HUES6 (cell line): ENCODE measurements around the gene PSMD12.
A peak's percentile ranks its signal among the peaks of the same experiment; 100 is the strongest.

Experiments
- H3K27ac ChIP-seq: 2 replicates; pipeline ENCODE4 v1.7.0; 2013; ENCODE audit warnings: low read depth, mild to moderate bottlenecking, low read length, inconsistent platforms
- H3K27me3 ChIP-seq: 2 replicates; pipeline ENCODE4 v1.6.1; 2013; ENCODE audit warnings: low read length; ENCODE audit not compliant: control insufficient read depth, insufficient read depth
- H3K36me3 ChIP-seq: 2 replicates; pipeline ENCODE4 v1.6.1; 2013; ENCODE audit warnings: low read length; ENCODE audit not compliant: control insufficient read depth, insufficient read depth
- H3K4me1 ChIP-seq: 2 replicates; pipeline ENCODE4 v1.6.1; 2013; ENCODE audit warnings: low read length; ENCODE audit not compliant: control insufficient read depth, insufficient read depth
- H3K4me3 ChIP-seq: 2 replicates; pipeline ENCODE4 v1.5.1; 2013; ENCODE audit warnings: low read depth, low read length
- H3K9ac ChIP-seq: one replicate; pipeline ENCODE4 v1.6.1; 2013; ENCODE audit warnings: mild to moderate bottlenecking, low read length
- H3K9me3 ChIP-seq: 2 replicates; pipeline ENCODE4 v1.6.1; 2013; ENCODE audit warnings: low read depth, low read length; ENCODE audit not compliant: control insufficient read depth, insufficient read depth

PSMD12 gene

GRCh38 chr17:67375054-67375427 lies 8.7 kb upstream of the PSMD12 start:
- Histone ChIP-seq H3K4me3 (no peak overlapping the region), H3K4me1 (peaks cover 15% of the 10 kb centered on the region), H3K27me3 (no peaks in the 10 kb centered on the region), H3K36me3 (no peaks in the 10 kb centered on the region; the same call in 1 of the 2 replicates), H3K27ac (no peak overlapping the region), H3K9me3 (no peaks in the 10 kb centered on the region), H3K9ac (no peak overlapping the region)

- Histone ChIP-seq H3K27ac (no peak overlapping the region), H3K36me3 (no peaks in the 10 kb centered on the region; the same call in 1 of the 2 replicates), H3K4me1 (peaks cover 14% of the 10 kb centered on the region), H3K9ac (no peak overlapping the region), H3K27me3 (no peaks in the 10 kb centered on the region), H3K4me3 (no peak overlapping the region), H3K9me3 (no peaks in the 10 kb centered on the region)
These were observed 8.1 kb upstream of the PSMD12 start for GRCh38 chr17:67374329-67375053.

DNA sequence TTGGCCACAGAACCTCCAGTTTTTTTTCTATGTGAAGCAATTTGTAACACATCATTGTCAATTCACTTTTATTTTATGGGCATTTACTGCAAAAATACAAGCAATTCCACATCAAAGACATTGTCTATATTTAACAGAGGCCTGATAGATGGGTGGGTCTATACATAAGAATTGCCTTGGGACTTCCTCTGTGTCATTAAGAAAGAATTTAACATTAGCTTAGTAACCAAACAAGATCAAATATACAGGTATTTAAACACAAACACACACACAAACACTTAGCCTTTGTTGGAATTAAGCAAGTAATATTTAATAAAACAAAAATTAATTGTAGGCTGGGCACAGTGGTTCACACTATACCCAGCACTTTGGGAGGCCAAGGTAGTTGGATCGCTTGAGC lies 6.4 kb upstream of the PSMD12 start:
- Histone ChIP-seq H3K27ac (no peak overlapping the region), H3K36me3 (no peaks in the 10 kb centered on the region), H3K9ac (no peak overlapping the region), H3K9me3 (no peaks in the 10 kb centered on the region), H3K4me3 (no peak overlapping the region), H3K4me1 (peaks cover 8% of the 10 kb centered on the region), H3K27me3 (no peaks in the 10 kb centered on the region)

DNA sequence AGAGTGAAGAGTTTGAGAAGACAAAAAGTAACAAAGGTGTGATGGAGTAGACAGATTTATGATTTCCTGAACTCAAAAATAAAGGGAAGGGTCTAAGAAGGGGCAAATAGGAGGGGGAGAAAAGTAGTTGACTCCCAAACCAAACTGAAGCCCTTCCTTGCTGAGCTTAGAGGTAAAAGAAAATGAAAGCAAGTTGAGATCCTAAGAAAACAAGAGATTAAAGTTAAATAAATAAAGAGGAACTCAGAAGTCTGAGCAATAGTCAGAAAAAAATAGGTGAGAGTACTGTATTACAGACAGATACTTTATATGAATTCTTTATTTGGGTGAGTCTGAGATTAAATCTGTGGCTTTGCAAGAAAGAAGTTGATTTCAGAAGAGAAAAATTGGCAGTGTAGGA lies 3.3 kb upstream of the PSMD12 start:
- Histone ChIP-seq H3K27ac (no peak overlapping the region), H3K9ac (no peak overlapping the region), H3K27me3 (no peaks in the 10 kb centered on the region), H3K4me3 (no peak overlapping the region), H3K4me1 (no peaks in the 10 kb centered on the region), H3K36me3 (no peaks in the 10 kb centered on the region), H3K9me3 (no peaks in the 10 kb centered on the region)

DNA sequence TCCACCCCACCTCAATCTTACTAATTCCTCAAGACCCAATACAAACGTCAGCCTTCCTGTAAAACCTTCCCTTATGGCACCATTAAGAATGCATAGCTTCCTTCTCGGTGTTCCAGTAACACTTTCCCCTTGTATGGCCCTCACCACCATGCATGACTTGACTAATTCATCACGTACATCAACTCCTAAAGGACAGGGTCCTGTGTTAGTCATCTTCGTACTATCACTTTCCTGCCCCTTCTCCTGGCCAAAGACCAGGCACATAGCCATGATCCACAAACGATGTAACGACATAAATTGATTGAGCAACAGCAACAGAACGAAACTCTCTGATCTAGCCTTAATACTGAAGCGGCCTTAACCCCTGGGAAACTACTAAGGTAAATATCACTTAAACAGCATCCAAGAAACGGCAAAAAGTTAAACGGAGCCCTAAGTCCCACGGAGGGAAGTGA lies 612 bp downstream of the PSMD12 start:
- Histone ChIP-seq H3K27ac (peak overlapping the region; percentile 83), H3K9me3 (no peaks in the 10 kb centered on the region), H3K27me3 (no peaks in the 10 kb centered on the region), H3K4me3 (peak overlapping the region; percentile 77), H3K4me1 (no peaks in the 10 kb centered on the region), H3K9ac (peak overlapping the region; percentile 99), H3K36me3 (peaks cover 11% of the 10 kb centered on the region)

DNA sequence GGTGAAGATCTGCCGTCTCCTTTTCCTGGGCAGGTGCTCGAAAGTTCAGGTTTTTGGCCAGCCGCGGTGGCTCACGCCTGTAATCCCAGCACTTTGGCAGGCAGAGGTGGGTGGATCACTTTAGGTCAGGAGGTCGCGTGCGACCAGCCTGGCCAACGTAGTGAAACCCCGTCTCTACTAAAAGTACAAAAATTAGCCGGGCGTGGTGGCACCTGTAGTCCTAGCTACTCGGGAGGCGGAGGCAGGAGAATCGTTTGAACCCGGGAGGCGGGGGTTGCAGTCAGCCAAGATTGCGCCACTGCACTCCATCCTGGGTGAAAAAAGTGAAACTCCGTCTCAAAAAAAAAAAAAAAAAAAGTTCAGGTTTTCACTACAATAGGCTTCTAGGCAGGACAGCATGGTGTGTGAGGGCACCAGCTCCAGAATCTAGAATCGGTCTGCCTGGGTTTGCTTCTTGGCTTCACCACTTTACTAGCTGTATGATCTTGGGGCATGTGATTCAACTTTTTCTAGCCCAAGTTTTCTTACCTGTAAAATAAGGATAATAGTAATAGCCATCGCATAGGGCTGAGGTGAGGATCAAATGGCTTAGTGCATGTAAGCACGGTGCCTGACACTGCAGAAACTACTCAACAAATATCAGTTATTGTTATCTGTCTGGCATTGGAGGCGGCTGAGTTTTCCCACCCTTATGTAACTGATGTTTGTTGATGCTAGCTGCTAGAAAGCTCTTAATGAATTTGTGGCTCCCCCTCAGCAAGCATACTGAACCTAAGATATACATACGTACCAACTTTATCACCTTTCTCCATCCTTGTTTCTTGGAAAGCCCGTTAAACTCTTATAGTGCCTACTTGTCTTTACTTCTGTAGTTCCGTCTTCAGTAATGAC lies 1.3 kb downstream of the PSMD12 start:
- Histone ChIP-seq H3K4me1 (no peaks in the 10 kb centered on the region), H3K9me3 (no peaks in the 10 kb centered on the region), H3K27me3 (no peaks in the 10 kb centered on the region), H3K36me3 (peaks cover 17% of the 10 kb centered on the region), H3K27ac (no peak overlapping the region; the same call in 1 of the 2 replicates), H3K9ac (peak overlapping the region; percentile 99), H3K4me3 (peak overlapping the region; percentile 77)

- Histone ChIP-seq H3K36me3 (peaks cover 31% of the 10 kb centered on the region), H3K4me3 (no peak overlapping the region), H3K4me1 (no peaks in the 10 kb centered on the region), H3K27me3 (no peaks in the 10 kb centered on the region), H3K27ac (no peak overlapping the region), H3K9ac (no peak overlapping the region), H3K9me3 (no peaks in the 10 kb centered on the region)
These were observed 4.2 kb downstream of the PSMD12 start for GRCh38 chr17:67362173-67362572.

GRCh38 chr17:67360880-67361279 lies 5.5 kb downstream of the PSMD12 start:
- no peaks in the 10 kb centered on the region for H3K27me3 ChIP-seq
- no peak overlapping the region for H3K27ac ChIP-seq
- H3K4me1 ChIP-seq, result no peaks in the 10 kb centered on the region
- H3K4me3 ChIP-seq, result no peak overlapping the region
- H3K9ac ChIP-seq, result no peak overlapping the region
- H3K9me3 ChIP-seq, result no peaks in the 10 kb centered on the region
- H3K36me3 ChIP-seq, result peaks cover 41% of the 10 kb centered on the region

- Histone ChIP-seq H3K27ac (no peak overlapping the region), H3K4me1 (no peaks in the 10 kb centered on the region)
These were observed 6.2 kb downstream of the PSMD12 start for GRCh38 chr17:67359960-67360791.

GRCh38 chr17:67358612-67359011 lies 7.8 kb downstream of the PSMD12 start:
- Histone ChIP-seq H3K27ac (no peak overlapping the region), H3K9ac (no peak overlapping the region), H3K36me3 (peaks cover 58% of the 10 kb centered on the region)

More at GRCh38 chr17:67359960-67360791, 6.2 kb downstream of the PSMD12 start:
- peaks cover 48% of the 10 kb centered on the region for H3K36me3 ChIP-seq
- no peak overlapping the region for H3K4me3 ChIP-seq
- no peaks in the 10 kb centered on the region for H3K27me3 ChIP-seq
- H3K9ac ChIP-seq, result no peak overlapping the region
- no peaks in the 10 kb centered on the region for H3K9me3 ChIP-seq

More at GRCh38 chr17:67358612-67359011, 7.8 kb downstream of the PSMD12 start:
- H3K4me1 ChIP-seq, result peaks cover 4% of the 10 kb centered on the region; the same call in 1 of the 2 replicates
- no peaks in the 10 kb centered on the region for H3K9me3 ChIP-seq
- no peak overlapping the region for H3K4me3 ChIP-seq
- H3K27me3 ChIP-seq, result no peaks in the 10 kb centered on the region
